H9 (cell line): Measurements from ENCODE around the gene FYCO1. TPM values are rescaled to one million over a fixed set of nuclear protein-coding genes. Genes with fewer than 3 reads are reported as not detected.

Experiments
- DNase-seq: peaks from one replicate; pipeline ENCODE4 v3.0.0-alpha.2; 2017
- H2AFZ ChIP-seq: one replicate; pipeline ENCODE4 v1.6.1; 2013; ENCODE audit warnings: mild to moderate bottlenecking, low read length, control low read depth, moderate library complexity
- H2AK5ac ChIP-seq: 2 replicates; pipeline ENCODE4 v1.6.1; 2013; ENCODE audit warnings: low read length, control low read depth, mixed read lengths; ENCODE audit not compliant: insufficient read length
- H2BK120ac ChIP-seq: one replicate; pipeline ENCODE4 v1.6.1; 2013; ENCODE audit warnings: low read depth, mild to moderate bottlenecking, low read length, control low read depth, inconsistent platforms; ENCODE audit not compliant: poor library complexity, severe bottlenecking
- H2BK12ac ChIP-seq: 2 replicates; pipeline ENCODE4 v1.6.1; 2013; ENCODE audit warnings: low read length, control low read depth, mixed read lengths, low read depth; ENCODE audit not compliant: insufficient read length
- H2BK15ac ChIP-seq: 2 replicates; pipeline ENCODE4 v1.6.1; 2013; ENCODE audit warnings: low read depth, low read length, control low read depth
- H2BK20ac ChIP-seq: one replicate; pipeline ENCODE4 v1.6.1; 2013; ENCODE audit warnings: low read depth, mild to moderate bottlenecking, low read length, control low read depth, inconsistent platforms; ENCODE audit not compliant: poor library complexity, severe bottlenecking
- H2BK5ac ChIP-seq: 2 replicates; pipeline ENCODE4 v1.6.1; 2013; ENCODE audit warnings: low read length, control low read depth, mixed read lengths; ENCODE audit not compliant: insufficient read length
- H3K14ac ChIP-seq: 2 replicates; pipeline ENCODE4 v1.6.1; 2013; ENCODE audit warnings: low read length, control low read depth; ENCODE audit not compliant: insufficient read depth
- H3K18ac ChIP-seq: 2 replicates; pipeline ENCODE4 v1.6.1; 2013; ENCODE audit warnings: low read depth, mild to moderate bottlenecking, mixed read lengths, low read length, control low read depth; ENCODE audit not compliant: insufficient read length
- H3K23ac ChIP-seq: 2 replicates; pipeline ENCODE4 v1.6.1; 2013; ENCODE audit warnings: low read length, control low read depth, mixed read lengths, low read depth; ENCODE audit not compliant: insufficient read length
- H3K23me2 ChIP-seq: 2 replicates; pipeline ENCODE4 v1.6.1; 2013; ENCODE audit warnings: low read depth, mild to moderate bottlenecking, mixed read lengths, low read length, control low read depth; ENCODE audit not compliant: insufficient read length, poor library complexity, severe bottlenecking
- H3K27ac ChIP-seq: 2 replicates; pipeline ENCODE4 v1.5.1; 2013; ENCODE audit warnings: low read length, control low read depth, mixed read lengths, low read depth; ENCODE audit not compliant: insufficient read length
- H3K27me3 ChIP-seq: 2 replicates; pipeline ENCODE4 v1.6.1; 2013; ENCODE audit warnings: low read length, control low read depth, inconsistent platforms; ENCODE audit not compliant: insufficient read depth
- H3K4ac ChIP-seq: 2 replicates; pipeline ENCODE4 v1.6.1; 2013; ENCODE audit warnings: low read depth, mild to moderate bottlenecking, control low read depth, inconsistent platforms, low read length, moderate library complexity
- H3K4me1 ChIP-seq: 2 replicates; pipeline ENCODE4 v1.6.1; 2013; ENCODE audit warnings: low read length, control low read depth, inconsistent platforms; ENCODE audit not compliant: insufficient read depth
- H3K4me2 ChIP-seq: 2 replicates; pipeline ENCODE4 v1.6.1; 2013; ENCODE audit warnings: low read length, control low read depth, mixed read lengths; ENCODE audit not compliant: insufficient read length, insufficient read depth
- H3K56ac ChIP-seq: 2 replicates; pipeline ENCODE4 v1.6.1; 2013; ENCODE audit warnings: low read depth, mild to moderate bottlenecking, mixed read lengths, low read length, control low read depth; ENCODE audit not compliant: insufficient read length
- H3K79me1 ChIP-seq: 2 replicates; pipeline ENCODE4 v1.6.1; 2013; ENCODE audit warnings: low read depth, mild to moderate bottlenecking, moderate library complexity, low read length, control low read depth, inconsistent platforms; ENCODE audit not compliant: insufficient read depth, poor library complexity, severe bottlenecking
- H3K79me2 ChIP-seq: 2 replicates; pipeline ENCODE4 v1.6.1; 2013; ENCODE audit warnings: low read length, control low read depth, inconsistent platforms; ENCODE audit not compliant: insufficient read depth
- H3K9ac ChIP-seq: 2 replicates; pipeline ENCODE4 v1.6.1; 2013; ENCODE audit warnings: low read length, control low read depth, mixed read lengths; ENCODE audit not compliant: insufficient read length; ENCODE audit errors: extremely low read depth
- H3K9me3 ChIP-seq: one replicate; pipeline ENCODE4 v1.6.1; 2013; ENCODE audit warnings: low read depth, low read length, inconsistent platforms; ENCODE audit not compliant: control insufficient read depth
- H3T11ph ChIP-seq: one replicate; pipeline ENCODE4 v1.6.1; 2013; ENCODE audit warnings: mild to moderate bottlenecking, low read length, control low read depth, inconsistent platforms
- H4K20me1 ChIP-seq: one replicate; pipeline ENCODE4 v1.6.1; 2013; ENCODE audit not compliant: control insufficient read depth, insufficient read length, insufficient read depth
- H4K5ac ChIP-seq: 2 replicates; pipeline ENCODE4 v1.6.1; 2013; ENCODE audit warnings: low read depth, mild to moderate bottlenecking, mixed read lengths, low read length, control low read depth; ENCODE audit not compliant: insufficient read length
- H4K8ac ChIP-seq: replicated peaks from 2 replicates; pipeline ENCODE4 v1.6.1; 2013; ENCODE audit warnings: low read length, control low read depth, mixed read lengths, low read depth; ENCODE audit not compliant: insufficient read length
- H4K91ac ChIP-seq: 2 replicates; pipeline ENCODE4 v1.6.1; 2013; ENCODE audit warnings: low read depth, mild to moderate bottlenecking, moderate library complexity, mixed read lengths, low read length, control low read depth; ENCODE audit not compliant: insufficient read length
- H3K27ac Mint-ChIP-seq, 3 experiments: 2 replicates in 2 of 3; 3 replicates in 1 of 3; pipeline ENCODE4 v1.8.0; 2020 to 2021; ENCODE audit warnings: mixed read lengths in 3 of 3, mild to moderate bottlenecking in 1 of 3, moderate library complexity in 1 of 3
- H3K27me3 Mint-ChIP-seq: 2 replicates; pipeline ENCODE4 v1.8.0; 2021; ENCODE audit warnings: low read depth, mild to moderate bottlenecking, moderate library complexity, mixed read lengths
- H3K36me3 Mint-ChIP-seq, 3 experiments: 2 replicates in 2 of 3; 3 replicates in 1 of 3; pipeline ENCODE4 v1.8.0; 2020 to 2021; ENCODE audit warnings: low read depth in 3 of 3, mixed read lengths in 3 of 3; ENCODE audit not compliant: insufficient read depth in 1 of 3
- H3K4me1 Mint-ChIP-seq, 2 experiments: 2 replicates each; pipeline ENCODE4 v1.8.0; 2020; ENCODE audit warnings: mixed read lengths in 2 of 2
- H3K4me3 Mint-ChIP-seq, 2 experiments: 2 replicates in 1 of 2; 3 replicates in 1 of 2; pipeline ENCODE4 v1.8.0; 2020 to 2021; ENCODE audit warnings: mild to moderate bottlenecking in 2 of 2, mixed read lengths in 2 of 2, moderate library complexity in 1 of 2
- H3K9me3 Mint-ChIP-seq, 2 experiments: 2 replicates in 1 of 2; 3 replicates in 1 of 2; pipeline ENCODE4 v1.8.0; 2020; ENCODE audit warnings: mild to moderate bottlenecking in 2 of 2, mixed read lengths in 2 of 2, moderate library complexity in 1 of 2
- total RNA-seq: library from RNA; stranded (reverse); gene quantifications from 2 replicates; pipeline ENCODE4 v1.2.1, GENCODE V29; 2021
- TF ChIP-seq, protein P1 (sequence below): fragments of 200-600 bp; sonication (generic); conservative IDR thresholded peaks from 3 replicates; pipeline ENCODE4 v1.8.0; 2021; ENCODE audit warnings: antibody characterized with exemption, mild to moderate bottlenecking

FYCO1 gene
- total RNA-seq, 1 experiment from 2014 or later, result 10.4 TPM

DNA sequence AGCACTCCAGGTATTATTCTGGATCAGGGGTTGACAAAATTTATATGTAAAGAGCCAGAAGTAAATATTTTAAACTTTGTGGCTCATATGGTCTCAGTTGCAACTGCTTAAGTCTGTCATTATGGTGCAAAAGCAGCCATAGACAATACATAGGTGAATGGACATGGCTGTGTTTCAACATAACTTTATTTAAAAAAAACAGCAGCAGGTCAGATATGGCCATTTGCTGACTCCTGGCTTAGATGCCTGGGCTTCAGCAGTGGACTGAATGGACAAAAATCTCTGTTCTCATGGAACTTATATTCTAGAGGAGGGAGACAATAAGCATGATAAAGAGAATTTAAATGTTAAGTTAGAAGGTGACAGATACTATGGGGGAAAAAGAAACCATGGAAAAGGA is 11.7 kb upstream of the FYCO1 start:
- no peak overlapping the region for H4K91ac ChIP-seq
- H3K23ac ChIP-seq, result no peak overlapping the region
- no peak for DNase-seq
- H4K5ac ChIP-seq, result no peak overlapping the region
- no peak overlapping the region for H2BK5ac ChIP-seq
- H2AFZ ChIP-seq, result no peak overlapping the region
- H3K27me3 ChIP-seq, result no peaks in the 10 kb centered on the region
- no peak overlapping the region for H3T11ph ChIP-seq
- no peaks in the 10 kb centered on the region; the same call in none of the 2 replicates for H3K27me3 Mint-ChIP-seq
- H3K56ac ChIP-seq, result no peak overlapping the region
- no peak overlapping the region for H4K8ac ChIP-seq
- H3K9me3 ChIP-seq, result no peaks in the 10 kb centered on the region
- no peak overlapping the region for H3K9ac ChIP-seq
- no peak overlapping the region for H3K4me3 Mint-ChIP-seq
- no peak overlapping the region for H2BK15ac ChIP-seq
- H2AK5ac ChIP-seq, result no peak overlapping the region
- no peaks in the 10 kb centered on the region for H3K79me2 ChIP-seq
- H3K79me1 ChIP-seq, result no peaks in the 10 kb centered on the region
- no peak overlapping the region for H3K4ac ChIP-seq
- H2BK12ac ChIP-seq, result no peak overlapping the region
- H3K4me2 ChIP-seq, result no peak overlapping the region
- no peaks in the 10 kb centered on the region for H4K20me1 ChIP-seq
- 0 out of 5 replicates have a peak, but pooled peaks cover 0 to under 1% of the 10 kb centered on the region in 2 experiments for H3K9me3 Mint-ChIP-seq
- H3K4me1 Mint-ChIP-seq, result peaks cover 16 to 18% of the 10 kb centered on the region in 2 experiments
- H2BK20ac ChIP-seq, result no peak overlapping the region
- H3K36me3 Mint-ChIP-seq, result no peaks in the 10 kb centered on the region
- H3K23me2 ChIP-seq, result no peaks in the 10 kb centered on the region
- H3K27ac Mint-ChIP-seq, result no peak overlapping the region
- H3K14ac ChIP-seq, result no peak overlapping the region
- no peak overlapping the region for H2BK120ac ChIP-seq
- TF ChIP-seq, protein P1, sequence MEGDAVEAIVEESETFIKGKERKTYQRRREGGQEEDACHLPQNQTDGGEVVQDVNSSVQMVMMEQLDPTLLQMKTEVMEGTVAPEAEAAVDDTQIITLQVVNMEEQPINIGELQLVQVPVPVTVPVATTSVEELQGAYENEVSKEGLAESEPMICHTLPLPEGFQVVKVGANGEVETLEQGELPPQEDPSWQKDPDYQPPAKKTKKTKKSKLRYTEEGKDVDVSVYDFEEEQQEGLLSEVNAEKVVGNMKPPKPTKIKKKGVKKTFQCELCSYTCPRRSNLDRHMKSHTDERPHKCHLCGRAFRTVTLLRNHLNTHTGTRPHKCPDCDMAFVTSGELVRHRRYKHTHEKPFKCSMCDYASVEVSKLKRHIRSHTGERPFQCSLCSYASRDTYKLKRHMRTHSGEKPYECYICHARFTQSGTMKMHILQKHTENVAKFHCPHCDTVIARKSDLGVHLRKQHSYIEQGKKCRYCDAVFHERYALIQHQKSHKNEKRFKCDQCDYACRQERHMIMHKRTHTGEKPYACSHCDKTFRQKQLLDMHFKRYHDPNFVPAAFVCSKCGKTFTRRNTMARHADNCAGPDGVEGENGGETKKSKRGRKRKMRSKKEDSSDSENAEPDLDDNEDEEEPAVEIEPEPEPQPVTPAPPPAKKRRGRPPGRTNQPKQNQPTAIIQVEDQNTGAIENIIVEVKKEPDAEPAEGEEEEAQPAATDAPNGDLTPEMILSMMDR, result no peak
- H3K27ac ChIP-seq, result no peak overlapping the region
- H3K4me1 ChIP-seq, result peaks cover 3% of the 10 kb centered on the region
- H3K18ac ChIP-seq, result no peak overlapping the region
